ENCODE measurements around the gene GPC6. TPM values are rescaled to one million over a fixed set of nuclear protein-coding genes. Genes with fewer than 3 reads are reported as not detected.

GPC6 gene
- polyA plus RNA-seq, 1 donor = 66.0 TPM

- DNase-seq = no peak
Measured at GRCh38 chr13:93680329-93680728, 453.7 kb downstream of the GPC6 start.

GRCh38 chr13:93685900-93686299 is 459.3 kb downstream of the GPC6 start:
- no peak for DNase-seq

GRCh38 chr13:93686399-93686798 is 459.8 kb downstream of the GPC6 start:
- DNase-seq = no peak

- no peak for DNase-seq
Measured at GRCh38 chr13:93687261-93687660, 460.7 kb downstream of the GPC6 start.

- DNase-seq = no peak
Measured at GRCh38 chr13:93689333-93689732, 462.7 kb downstream of the GPC6 start.

GRCh38 chr13:93690139-93690538 is 463.5 kb downstream of the GPC6 start:
- DNase-seq = peak; percentile 56

GRCh38 chr13:93698016-93698613 is 471.5 kb downstream of the GPC6 start:
- DNase-seq = no peak

- no peak for DNase-seq
Measured at GRCh38 chr13:93700115-93700514, 473.5 kb downstream of the GPC6 start.

GRCh38 chr13:93708308-93709075 is 481.9 kb downstream of the GPC6 start:
- no peak for DNase-seq

- DNase-seq = no peak
Measured at GRCh38 chr13:93709506-93710244, 483.1 kb downstream of the GPC6 start.

- DNase-seq = no peak
Measured at GRCh38 chr13:93714171-93714570, 487.6 kb downstream of the GPC6 start.

- DNase-seq = no peak
Measured at GRCh38 chr13:93715866-93716265, 489.3 kb downstream of the GPC6 start.

- DNase-seq = no peak
Measured at GRCh38 chr13:93716623-93717022, 490.0 kb downstream of the GPC6 start.

- no peak for DNase-seq
Measured at GRCh38 chr13:93721483-93721882, 494.9 kb downstream of the GPC6 start.

- no peak for DNase-seq
Measured at GRCh38 chr13:93723316-93723715, 496.7 kb downstream of the GPC6 start.

GRCh38 chr13:93724187-93724586 is 497.6 kb downstream of the GPC6 start:
- DNase-seq = no peak

- DNase-seq = no peak
Measured at GRCh38 chr13:93726173-93726957, 499.8 kb downstream of the GPC6 start.

GRCh38 chr13:93727211-93728141 is 500.9 kb downstream of the GPC6 start:
- no peak for DNase-seq

GRCh38 chr13:93729383-93729782 is 502.8 kb downstream of the GPC6 start:
- DNase-seq = no peak

- DNase-seq = no peak
Measured at GRCh38 chr13:93730780-93731179, 504.2 kb downstream of the GPC6 start.

- DNase-seq = no peak
Measured at GRCh38 chr13:93732186-93732585, 505.6 kb downstream of the GPC6 start.

Data from left kidney (tissue), 2 donors.